M059J (cell line): Measurements from ENCODE around the gene DIS3L2. TPM values are rescaled to one million over a fixed set of nuclear protein-coding genes. Genes with fewer than 3 reads are reported as not detected.

Experiments
- DNase-seq: peaks from one replicate; pipeline ENCODE4 v3.0.0-alpha.2; 2012; ENCODE audit warnings: low read depth
- total RNA-seq: library from RNA; depleted of rRNA; stranded (reverse); fragments of >200 nt; shearing (Covaris generic); gene quantifications from 2 replicates; pipeline ENCODE4 v1.2.3, GENCODE V29; 2014

Gene DIS3L2
- total RNA-seq, 1 experiment from 2014 or later: 10.6 TPM

DNA sequence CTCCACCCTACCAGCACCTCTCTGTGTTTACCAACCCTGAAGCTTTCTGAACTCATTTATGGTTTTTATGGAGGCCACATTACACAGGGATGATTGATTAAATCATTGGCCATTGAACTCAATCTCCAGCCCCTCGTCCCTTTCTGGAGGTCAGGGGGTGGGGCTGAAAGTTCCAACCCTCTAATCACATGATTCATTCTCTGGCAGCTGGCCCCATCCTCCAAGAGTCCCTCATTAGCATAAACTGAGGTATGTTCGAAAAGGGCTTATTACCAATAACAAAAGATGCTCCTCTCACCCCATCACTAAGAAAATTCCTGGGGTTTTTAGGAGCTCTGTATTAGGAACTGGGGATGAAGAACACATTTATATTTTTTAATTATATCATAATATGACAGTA is 92.3 kb downstream of the DIS3L2 start:
- no peak for DNase-seq

DNA sequence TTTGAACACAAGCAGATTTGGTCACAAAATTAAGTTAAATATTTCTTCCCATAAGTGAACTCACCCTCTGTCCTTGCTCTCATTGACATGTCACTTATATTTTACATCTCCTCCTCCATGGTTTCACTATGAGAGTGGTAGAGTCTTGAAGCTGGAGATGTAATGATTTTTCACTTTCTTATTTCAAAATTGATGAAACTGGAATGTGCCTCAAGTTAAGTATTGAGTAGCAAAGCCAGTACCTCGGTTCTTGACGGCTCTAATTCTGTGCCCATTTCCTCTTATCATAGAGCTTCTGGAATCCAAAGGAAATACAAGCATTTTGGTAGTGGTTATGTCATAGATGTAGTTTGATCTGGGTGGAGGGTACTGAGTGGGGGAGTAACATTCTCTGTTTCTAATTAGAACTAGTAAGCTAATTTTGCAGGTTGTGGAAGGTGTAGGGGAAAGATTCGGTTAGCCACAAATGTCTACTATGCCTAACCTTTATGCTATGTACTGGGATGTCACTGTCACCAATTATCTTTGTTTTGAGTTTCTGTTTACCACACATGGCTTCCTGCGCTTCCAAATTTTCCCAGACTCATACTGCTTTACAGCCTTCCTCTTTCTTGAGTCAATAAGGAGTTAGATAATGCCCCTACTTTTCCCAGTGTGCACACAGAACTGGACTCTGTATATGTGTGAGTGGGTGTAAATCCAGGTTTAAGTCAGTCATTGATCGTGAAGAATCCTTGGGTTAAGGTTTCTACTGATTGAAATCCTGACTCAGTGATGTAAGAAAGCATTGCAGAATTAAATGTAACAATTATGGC is 96.8 kb downstream of the DIS3L2 start:
- DNase-seq: no peak

DNA sequence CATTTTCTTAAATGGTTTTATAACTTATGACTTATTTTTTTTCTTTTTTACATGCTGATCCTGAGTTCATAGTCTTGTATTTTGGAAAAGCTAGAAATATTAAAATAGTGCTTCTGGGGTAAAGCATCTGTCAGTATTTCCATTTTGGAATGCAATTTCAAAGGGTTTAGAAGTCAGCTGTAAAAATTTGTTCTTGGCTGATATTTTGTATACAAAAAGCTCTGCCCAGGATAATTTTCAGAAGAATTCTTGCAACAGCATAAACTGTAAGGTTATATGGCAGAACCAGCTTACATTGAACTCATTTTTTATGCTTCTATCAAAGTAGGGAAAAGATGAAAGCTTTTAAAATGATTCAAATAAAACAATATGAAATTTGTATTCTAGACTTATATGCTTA is 97.4 kb downstream of the DIS3L2 start:
- no peak for DNase-seq

DNA sequence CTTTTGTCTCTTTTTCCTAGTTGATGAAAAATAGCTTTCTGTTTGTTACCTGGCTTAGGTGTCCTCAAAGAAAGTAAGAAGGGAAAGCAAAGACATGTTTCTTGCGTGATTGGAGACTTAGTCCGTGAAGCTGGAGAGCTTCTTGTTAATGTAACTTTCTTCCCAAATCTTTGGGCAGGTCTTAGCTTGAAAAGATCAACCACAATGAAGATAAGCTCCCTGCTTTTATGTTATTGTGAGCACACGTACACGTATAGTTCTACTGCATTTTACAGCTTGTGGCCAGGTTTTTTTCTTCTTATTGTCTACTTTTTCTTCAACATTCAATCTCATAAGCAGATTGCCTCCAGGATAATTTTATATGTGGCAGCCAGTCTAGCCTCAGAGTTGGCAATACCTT is 99.8 kb downstream of the DIS3L2 start:
- DNase-seq: no peak

DNA sequence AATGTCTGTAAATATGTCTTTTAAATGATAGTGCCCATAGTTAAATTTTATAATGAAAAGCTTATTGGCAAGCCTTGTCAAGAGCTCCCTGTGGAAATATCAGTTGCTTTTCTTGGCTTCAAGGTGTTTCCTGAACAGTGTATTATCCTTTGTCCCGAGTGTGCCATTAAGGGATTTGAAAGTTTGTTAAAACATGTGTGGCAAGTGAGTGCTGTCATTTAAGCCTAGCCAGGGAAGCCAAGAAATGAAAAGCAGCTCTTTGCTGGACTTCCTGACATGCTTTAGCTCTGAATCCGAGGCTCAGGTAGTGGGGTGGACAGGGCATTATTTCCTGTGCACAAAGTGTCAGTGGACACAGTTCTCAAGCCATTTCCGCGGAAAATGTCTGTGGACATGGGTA is 111.5 kb downstream of the DIS3L2 start:
- no peak for DNase-seq

DNA sequence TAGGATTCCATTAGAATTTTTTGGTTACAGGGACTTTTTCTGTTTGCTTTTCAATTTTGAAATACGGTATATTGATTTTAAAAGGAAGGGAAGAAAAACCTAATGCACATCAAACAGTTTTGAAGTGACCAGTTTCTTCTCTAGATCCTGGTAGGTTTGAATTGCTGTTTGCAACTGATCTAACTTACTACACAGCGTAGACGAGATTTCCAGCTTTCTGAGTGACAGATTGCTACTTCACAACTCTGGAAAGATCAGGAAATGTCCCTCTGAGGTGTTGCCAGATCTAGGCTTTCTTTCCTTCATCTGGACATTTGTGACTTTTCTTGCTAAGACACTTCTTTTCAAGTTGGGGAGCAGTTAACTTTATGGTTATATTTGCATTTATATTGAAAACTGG is 112.2 kb downstream of the DIS3L2 start:
- no peak for DNase-seq

DNA sequence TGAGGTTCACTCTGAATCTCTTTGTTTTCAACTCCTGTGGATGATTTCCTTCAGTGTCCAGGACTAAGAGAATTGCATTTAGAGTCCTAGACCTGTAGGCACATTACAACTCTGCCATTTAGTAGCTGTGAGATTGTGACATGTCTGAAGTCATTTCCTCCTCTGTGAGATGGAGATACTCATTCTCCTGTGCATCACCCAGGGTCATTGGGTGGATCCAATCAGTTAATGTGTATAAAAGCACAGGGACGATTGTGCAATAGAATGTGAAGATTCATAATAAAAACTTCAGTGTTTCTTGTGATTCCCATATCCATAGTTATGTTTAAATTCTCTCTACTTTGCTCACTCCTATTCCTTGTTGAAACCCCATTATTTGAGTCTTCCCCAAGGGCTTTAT is 113.6 kb downstream of the DIS3L2 start:
- peak; percentile 17 for DNase-seq

DNA sequence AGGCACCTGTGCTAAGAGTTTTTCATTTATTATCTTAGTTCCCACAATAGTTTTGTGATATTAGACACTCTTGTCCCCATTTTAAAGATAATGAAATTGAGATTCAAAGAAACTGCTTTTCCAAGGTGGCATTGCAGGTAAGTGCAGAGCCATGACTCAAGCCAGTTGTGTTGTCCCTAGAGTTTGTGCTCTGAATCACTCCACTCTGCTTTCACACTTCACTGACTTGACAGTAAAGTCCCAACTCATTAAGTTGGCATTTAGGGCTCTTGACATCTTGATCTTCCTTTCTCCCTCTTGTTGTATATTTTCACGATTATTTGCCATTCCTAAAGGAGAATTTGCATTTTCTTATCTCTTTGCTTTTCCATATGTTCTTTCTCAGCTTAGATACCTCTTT is 114.3 kb downstream of the DIS3L2 start:
- peak; percentile 61 for DNase-seq

DNA sequence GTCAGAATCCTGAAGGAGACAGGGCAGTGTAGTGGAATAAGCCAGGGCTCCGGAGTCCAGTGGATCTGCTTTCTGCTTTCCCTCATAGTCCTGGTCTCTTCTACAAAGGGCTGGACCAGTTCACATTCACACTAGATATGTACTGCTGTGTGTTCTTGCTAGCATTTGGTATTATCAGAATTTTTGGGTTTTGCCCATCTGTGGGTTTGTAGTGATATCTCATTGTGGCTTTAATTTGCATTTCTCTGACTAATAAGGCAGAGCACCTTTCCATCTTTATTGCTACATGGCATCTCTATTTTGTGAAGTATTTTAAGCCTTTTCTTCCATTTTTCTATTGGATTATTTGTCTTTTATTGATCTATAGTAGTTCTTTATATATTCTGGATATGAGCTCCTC is 114.8 kb downstream of the DIS3L2 start:
- no peak for DNase-seq

DNA sequence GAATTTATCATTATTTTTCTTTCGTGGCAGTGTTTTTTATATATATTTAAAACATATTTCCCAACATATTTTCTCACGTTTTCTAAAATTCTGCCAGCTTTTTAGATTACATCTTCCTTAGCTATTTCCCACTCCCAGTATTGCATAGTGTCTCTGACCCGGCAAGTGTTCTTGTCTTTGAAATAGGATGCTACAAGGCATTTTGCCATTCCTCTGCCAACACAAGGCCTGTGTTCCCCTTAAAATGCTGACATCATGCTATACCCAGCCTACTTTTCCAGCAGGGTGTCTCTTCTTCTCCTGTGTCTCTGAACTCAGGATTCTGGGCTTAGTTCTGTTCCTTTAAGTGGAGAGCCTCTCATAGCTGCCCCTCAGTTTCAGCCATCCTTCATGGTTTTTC is 115.2 kb downstream of the DIS3L2 start:
- no peak for DNase-seq

- no peak for DNase-seq
These were observed 123.7 kb downstream of the DIS3L2 start for GRCh38 chr2:232085164-232085563.

DNA sequence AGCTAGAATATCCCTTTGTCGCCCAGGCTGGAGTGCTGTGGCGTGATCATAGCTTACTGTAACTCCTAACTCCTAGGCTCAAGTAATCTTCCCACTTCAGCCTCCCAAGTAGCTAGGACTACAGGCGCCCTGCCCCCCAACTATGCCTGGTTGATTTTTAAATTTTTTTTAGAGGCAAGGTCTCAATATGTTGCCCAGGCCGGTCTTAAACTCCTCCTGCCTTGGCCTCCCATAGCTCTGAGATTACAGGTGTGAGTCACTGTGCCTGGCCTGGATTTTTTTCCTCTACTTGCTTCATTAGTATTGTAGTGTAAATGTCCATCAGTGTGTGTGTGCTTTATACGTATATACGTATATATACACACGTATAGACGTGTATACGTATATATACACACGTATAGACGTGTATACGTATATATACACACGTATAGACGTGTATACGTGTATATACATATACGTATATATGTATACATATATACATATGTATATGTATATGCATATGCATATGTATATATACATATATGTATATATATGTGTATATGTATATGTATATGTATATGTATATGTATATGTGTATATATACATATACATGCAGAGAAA is 124.4 kb downstream of the DIS3L2 start:
- peak; percentile 37 for DNase-seq

GRCh38 chr2:232088771-232089170 is 127.3 kb downstream of the DIS3L2 start:
- DNase-seq: no peak

- no peak for DNase-seq
These were observed 132.7 kb downstream of the DIS3L2 start for GRCh38 chr2:232094201-232094600.

GRCh38 chr2:232094883-232095282 is 133.4 kb downstream of the DIS3L2 start:
- no peak for DNase-seq

- DNase-seq: no peak
These were observed 135.7 kb downstream of the DIS3L2 start for GRCh38 chr2:232097260-232097659.

GRCh38 chr2:232097758-232098157 is 136.2 kb downstream of the DIS3L2 start:
- no peak for DNase-seq

DNA sequence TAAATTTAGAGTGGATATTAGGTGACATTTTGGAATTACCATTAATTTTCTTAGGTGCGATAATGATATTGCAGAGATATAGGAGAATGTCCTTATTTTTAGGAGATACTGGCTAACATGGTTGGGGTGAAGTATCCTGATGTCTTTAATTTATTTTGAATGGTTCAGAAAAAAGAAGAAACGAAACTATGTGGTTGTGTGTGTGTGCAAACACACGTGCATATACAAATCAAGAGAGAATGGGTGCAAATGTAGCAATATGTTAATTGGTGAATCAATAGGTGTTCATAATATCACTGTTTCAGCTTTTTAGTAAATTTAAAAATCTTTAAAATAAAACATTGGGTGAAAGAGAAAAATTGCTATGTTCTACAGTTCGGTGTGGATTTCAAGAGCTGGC is 140.9 kb downstream of the DIS3L2 start:
- DNase-seq: no peak

DNA sequence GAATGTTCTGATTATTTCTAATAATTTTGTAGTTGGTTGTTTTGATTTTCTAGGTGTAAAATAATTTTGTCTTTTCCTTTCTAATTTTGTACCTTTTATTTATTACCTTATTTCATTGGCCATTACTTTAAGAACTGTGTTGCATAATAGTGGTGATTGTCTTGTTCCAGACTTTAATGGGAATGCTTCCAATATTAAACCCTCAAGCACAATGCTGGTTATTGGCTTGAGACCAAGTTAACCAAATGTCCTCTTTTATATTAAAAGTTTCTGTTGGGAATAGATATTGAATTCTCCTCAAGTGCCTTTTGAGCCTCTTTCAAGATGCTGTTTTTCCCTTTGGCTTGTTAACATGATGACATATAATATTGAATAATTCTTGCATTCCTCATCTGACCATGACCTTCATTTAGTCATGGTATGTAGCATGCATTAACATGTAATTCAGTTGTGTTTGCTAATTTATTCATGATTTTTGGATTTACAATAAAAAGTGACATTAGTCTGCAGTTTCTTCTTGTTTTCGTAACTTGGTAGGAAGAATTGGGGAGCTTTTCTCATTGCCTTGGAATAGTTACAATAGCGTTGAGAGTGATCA is 141.7 kb downstream of the DIS3L2 start:
- DNase-seq: peak; percentile 45

GRCh38 chr2:232104076-232104646 is 142.6 kb downstream of the DIS3L2 start:
- DNase-seq: peak; percentile 22

- no peak for DNase-seq
These were observed 150.0 kb downstream of the DIS3L2 start for GRCh38 chr2:232111551-232111950.

DNA sequence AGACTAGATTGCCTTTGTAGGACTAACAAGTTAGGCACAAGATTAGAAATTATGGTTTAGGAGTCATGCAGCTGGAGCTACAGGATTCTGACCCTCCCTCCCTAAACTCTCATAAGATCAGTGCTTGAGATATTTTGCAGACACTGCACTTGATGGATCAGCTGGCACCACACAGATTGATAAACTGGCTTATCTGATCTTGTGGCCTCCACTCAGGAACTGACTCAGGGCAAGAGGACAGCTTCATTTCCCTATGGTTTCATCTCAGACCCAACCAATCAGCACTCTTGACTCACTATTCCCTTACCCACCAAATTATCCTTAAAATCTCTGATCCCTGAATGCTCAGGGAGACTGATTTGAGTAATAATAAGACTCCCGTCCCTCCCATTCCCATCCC is 152.3 kb downstream of the DIS3L2 start:
- peak; percentile 74 for DNase-seq
